MM.1S (cell line): ENCODE measurements around the gene ASB10.

Experiments
- CTCF ChIP-seq: fragments of 300-600 bp; sonication (generic); IDR thresholded peaks from 2 replicates; pipeline ENCODE4 v1.5.1; 2016; ENCODE audit warnings: antibody characterized with exemption, low read length, mixed read lengths
- EZH2 ChIP-seq: fragments of 300-600 bp; sonication (generic); optimal IDR thresholded peaks from 2 replicates; pipeline ENCODE3; 2017; ENCODE audit warnings: low read depth, mild to moderate bottlenecking, antibody characterized with exemption, low read length, mixed read lengths

GRCh38 chr7:151146761-151147160 is 40.3 kb downstream of the ASB10 start:
- no peak for TF ChIP-seq CTCF
- no peak for TF ChIP-seq EZH2
